Transverse colon (tissue), 4 donors: Measurements from ENCODE around the gene AMMECR1. TPM values are rescaled to one million over a fixed set of nuclear protein-coding genes. Genes with fewer than 3 reads are reported as not detected.
"Not testable (repeated sequence)": the region's sequence is repeated elsewhere in the genome, so short reads cannot be mapped to it uniquely, and the experiment has no call there.

ENCODE experiments used
- DNase-seq: peaks from one replicate; pipeline ENCODE4 v3.0.0-alpha.2; 2019
- H3K27ac ChIP-seq, 4 donors: fragments of 200-600 bp; sonication (generic); 2 replicates each; pipeline ENCODE4 v1.5.1; 2016 to 2018; ENCODE audit warnings: inconsistent platforms in 4 of 4
- H3K27me3 ChIP-seq: fragments of 200-600 bp; sonication (generic); 2 replicates; pipeline ENCODE4 v1.5.1; 2017; ENCODE audit warnings: inconsistent platforms
- H3K36me3 ChIP-seq, 4 donors: fragments of 200-600 bp; sonication (generic); 2 replicates each; pipeline ENCODE4 v1.5.1; 2017 to 2019; ENCODE audit warnings: inconsistent platforms in 4 of 4
- H3K4me1 ChIP-seq, 4 donors: fragments of 200-600 bp; sonication (generic); 2 replicates each; pipeline ENCODE4 v1.5.1; 2017 to 2020; ENCODE audit warnings: inconsistent platforms in 4 of 4
- H3K4me3 ChIP-seq, 4 donors: fragments of 200-600 bp; sonication (generic); 1 replicate in 1 of 4; 2 replicates in 3 of 4; pipeline versions ENCODE4 v1.5.1 to v1.6.1; 2017 to 2019; ENCODE audit warnings: inconsistent platforms in 4 of 4
- H3K9me3 ChIP-seq, 2 donors: fragments of 200-600 bp; sonication (generic); 2 replicates each; pipeline ENCODE4 v1.5.1; 2017 to 2019; ENCODE audit warnings: inconsistent platforms in 2 of 2
- EP300 ChIP-seq: sonication (generic); formaldehyde crosslinking; IDR thresholded peaks from one replicate; pipeline ENCODE4 v1.6.1; 2017; ENCODE audit warnings: antibody characterized with exemption, low read depth
- POLR2A ChIP-seq: fragments of 450-650 bp; IDR thresholded peaks from one replicate; pipeline ENCODE4 v1.6.1; 2016; ENCODE audit warnings: antibody characterized with exemption, mild to moderate bottlenecking, moderate library complexity
- POLR2AphosphoS5 ChIP-seq, 3 donors: sonication (generic); formaldehyde crosslinking; IDR thresholded peaks; one replicate each; pipeline ENCODE4 v1.6.1; 2016; ENCODE audit warnings: antibody characterized with exemption in 3 of 3
- WGBS, 2 donors: methylation state at CpG; one replicate each; pipeline ENCODE4 v1.1.5; 2018; ENCODE audit warnings: low coverage in 1 of 2; 5-methylcytosine and 5-hydroxymethylcytosine counted together
- in situ Hi-C, 4 donors: fragments of 200-750 bp; cut with MboI; loops; one replicate each; pipeline versions ENCODE4 v1.15.0 to v1.15.1; 2017; ENCODE audit warnings: low sequenced_read_pairs in 3 of 4, low pct_ligation_motif_present in 1 of 4, low pct_unique_long_range_greater_than_20kb in 1 of 4
- intact Hi-C: fragments of 100-400 bp; cut with DNase I; formaldehyde crosslinking; loops from one replicate; pipeline ENCODE4 v1.15.1; 2023; ENCODE audit warnings: low total_unique reads
- total RNA-seq, 4 donors: library from RNA; depleted of rRNA; stranded (reverse); fragments of >200 nt; gene quantifications; one replicate each; pipeline ENCODE4 v1.1.0, GENCODE V29; 2016
- TF ChIP-seq, protein P1 (sequence below), 5 experiments: fragments of 200-600 bp in 3 of 5; fragments of 450-650 bp in 2 of 5; sonication (generic) in 3 of 5; IDR thresholded peaks; 1 replicate in 2 of 5; 2 replicates in 3 of 5; pipeline ENCODE4 v1.5.1; 2016 to 2017; ENCODE audit warnings: antibody characterized with exemption in 5 of 5, inconsistent platforms in 3 of 5, mild to moderate bottlenecking in 2 of 5, moderate library complexity in 1 of 5

AMMECR1 gene
- total RNA-seq, 4 donors from 2014 or later: 2.6 to 15.3 (median 8.6) TPM

DNA sequence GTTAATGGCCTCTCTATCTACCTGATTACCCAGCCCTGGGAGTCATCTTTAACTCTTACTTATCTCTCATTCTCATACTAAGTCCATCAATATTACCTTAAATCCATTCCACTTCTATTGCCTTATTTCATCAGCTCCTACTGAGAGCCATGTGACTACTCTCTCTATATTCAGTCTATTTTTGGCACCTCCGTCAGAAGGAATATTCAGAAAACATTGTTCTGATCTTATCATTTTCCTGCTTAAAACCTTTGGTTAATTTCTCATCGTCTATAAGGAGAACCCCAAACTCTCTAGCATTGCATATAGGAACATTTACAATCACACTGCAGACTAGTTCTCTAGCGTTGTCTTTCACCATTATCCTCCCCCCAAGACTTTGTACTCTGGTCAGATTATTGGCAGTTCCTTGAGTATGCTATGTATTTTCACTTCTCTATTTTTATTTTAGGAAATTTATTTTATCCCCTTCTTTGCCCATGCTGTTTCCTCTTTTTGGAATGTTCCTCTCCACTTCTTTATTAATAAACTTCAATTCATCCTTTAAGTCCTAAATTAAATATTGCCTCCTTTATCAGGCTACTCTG, 13.7 kb upstream of the AMMECR1 start:
- Histone ChIP-seq H3K4me1 (no peaks in the 10 kb centered on the region), H3K36me3 (no peaks in the 10 kb centered on the region), H3K27me3 (no peaks in the 10 kb centered on the region), H3K9me3 (no peaks in the 10 kb centered on the region), H3K27ac (no peak overlapping the region), H3K4me3 (no peak overlapping the region)
- no peak for TF ChIP-seq POLR2A
- no peak for TF ChIP-seq POLR2AphosphoS5 (IDR thresholded peaks at IDR 0.05)
- TF ChIP-seq EP300: no peak
- TF ChIP-seq, protein P1, sequence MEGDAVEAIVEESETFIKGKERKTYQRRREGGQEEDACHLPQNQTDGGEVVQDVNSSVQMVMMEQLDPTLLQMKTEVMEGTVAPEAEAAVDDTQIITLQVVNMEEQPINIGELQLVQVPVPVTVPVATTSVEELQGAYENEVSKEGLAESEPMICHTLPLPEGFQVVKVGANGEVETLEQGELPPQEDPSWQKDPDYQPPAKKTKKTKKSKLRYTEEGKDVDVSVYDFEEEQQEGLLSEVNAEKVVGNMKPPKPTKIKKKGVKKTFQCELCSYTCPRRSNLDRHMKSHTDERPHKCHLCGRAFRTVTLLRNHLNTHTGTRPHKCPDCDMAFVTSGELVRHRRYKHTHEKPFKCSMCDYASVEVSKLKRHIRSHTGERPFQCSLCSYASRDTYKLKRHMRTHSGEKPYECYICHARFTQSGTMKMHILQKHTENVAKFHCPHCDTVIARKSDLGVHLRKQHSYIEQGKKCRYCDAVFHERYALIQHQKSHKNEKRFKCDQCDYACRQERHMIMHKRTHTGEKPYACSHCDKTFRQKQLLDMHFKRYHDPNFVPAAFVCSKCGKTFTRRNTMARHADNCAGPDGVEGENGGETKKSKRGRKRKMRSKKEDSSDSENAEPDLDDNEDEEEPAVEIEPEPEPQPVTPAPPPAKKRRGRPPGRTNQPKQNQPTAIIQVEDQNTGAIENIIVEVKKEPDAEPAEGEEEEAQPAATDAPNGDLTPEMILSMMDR (IDR thresholded peaks at IDR 0.05): no peak
- 71 to 90% methylated on average over 2 to 3 of the region's 3 CpGs for WGBS, 2 donors
- no peak for DNase-seq
- in situ Hi-C loops: no loop called here
- intact Hi-C loops: no loop called here

DNA sequence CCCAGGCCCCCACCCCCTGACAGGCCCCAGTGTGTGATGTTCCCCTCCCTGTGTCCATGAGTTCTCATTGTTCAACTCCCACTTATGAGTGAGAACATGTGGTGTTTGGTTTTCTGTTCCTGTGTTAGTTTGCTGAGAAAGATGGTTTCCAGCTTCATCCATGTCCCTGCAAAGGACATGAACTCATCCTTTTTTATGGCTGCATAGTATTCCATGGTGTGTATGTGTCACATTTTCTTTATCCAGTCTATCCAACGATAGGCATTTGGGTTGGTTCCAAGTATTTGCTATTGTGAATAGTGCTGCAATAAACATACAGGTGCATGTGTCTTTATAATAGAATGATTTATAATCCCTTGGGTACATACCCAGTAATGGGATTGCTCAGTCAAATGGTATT, 10.7 kb upstream of the AMMECR1 start:
- H3K27me3 ChIP-seq, H3K4me3 ChIP-seq, H3K4me1 ChIP-seq, H3K36me3 ChIP-seq, in situ Hi-C loops, intact Hi-C loops, H3K9me3 ChIP-seq, DNase-seq, H3K27ac ChIP-seq: not testable (repeated sequence)
- WGBS, 2 donors: 44% methylated on average over 1 of the region's 1 CpG; no CpG with 5 or more reads in 1 of the 2 donors

DNA sequence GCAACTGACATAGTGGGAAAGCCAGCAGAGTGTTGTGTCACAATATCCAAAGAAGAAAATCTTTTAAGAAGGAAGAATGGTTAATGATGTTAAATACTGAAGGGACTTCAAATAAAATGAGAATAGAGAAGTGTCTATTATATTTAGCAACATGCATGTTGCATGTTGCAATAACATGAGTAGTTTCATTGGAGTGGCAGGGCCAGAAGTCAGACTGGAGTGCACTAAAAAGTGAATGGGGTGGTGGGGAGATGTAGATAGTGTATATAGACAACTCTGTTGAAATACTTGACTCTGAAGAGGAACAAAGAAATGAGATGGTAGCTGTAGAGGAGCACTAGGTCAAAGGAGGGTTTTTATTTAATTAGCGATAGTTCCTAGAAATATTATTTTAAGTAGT, 9.5 kb upstream of the AMMECR1 start:
- WGBS, 2 donors: 88 to 100% methylated on average over 1 of the region's 1 CpG
- no peak overlapping the region for H3K4me3 ChIP-seq
- in situ Hi-C loops: no loop called here

DNA sequence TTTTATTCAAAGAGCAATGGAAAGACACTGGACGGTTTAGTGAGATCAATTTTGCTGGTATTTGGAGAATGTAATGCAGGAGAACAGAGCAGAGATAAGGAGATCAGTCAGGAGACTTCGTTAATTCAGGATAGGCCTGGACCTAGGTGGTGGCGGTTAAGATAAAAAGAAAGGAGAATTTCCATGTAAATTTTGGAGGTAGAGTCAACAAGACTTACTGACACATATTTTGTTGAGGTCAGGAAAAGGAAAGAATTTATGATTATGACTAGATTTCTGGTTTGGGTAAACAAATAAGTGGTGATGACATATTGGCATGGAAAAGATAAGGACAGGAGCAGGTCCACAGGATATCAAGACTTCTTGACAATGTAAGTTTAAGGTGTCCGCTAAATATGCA, 8.8 kb upstream of the AMMECR1 start:
- Histone ChIP-seq H3K9me3 (no peaks in the 10 kb centered on the region), H3K36me3 (no peaks in the 10 kb centered on the region), H3K27me3 (no peaks in the 10 kb centered on the region), H3K27ac (no peak overlapping the region), H3K4me3 (no peak overlapping the region), H3K4me1 (no peaks in the 10 kb centered on the region)
- in situ Hi-C loops: no loop called here
- intact Hi-C loops: no loop called here
- DNase-seq: no peak
- WGBS, 2 donors: 79 to 94% methylated on average over 2 to 4 of the region's 4 CpGs
- no peak for TF ChIP-seq EP300
- TF ChIP-seq, protein P1 (IDR thresholded peaks at IDR 0.05): no peak
- no peak for TF ChIP-seq POLR2AphosphoS5 (IDR thresholded peaks at IDR 0.05)
- no peak for TF ChIP-seq POLR2A

More for the DNA sequence above, 9.5 kb upstream of the AMMECR1 start:
- no peak overlapping the region for H3K27ac ChIP-seq
- no peaks in the 10 kb centered on the region for H3K4me1 ChIP-seq
- TF ChIP-seq POLR2AphosphoS5 (IDR thresholded peaks at IDR 0.05): no peak
- no peak for TF ChIP-seq POLR2A
- TF ChIP-seq, protein P1 (IDR thresholded peaks at IDR 0.05): no peak
- TF ChIP-seq EP300: no peak
- DNase-seq: no peak
- no peaks in the 10 kb centered on the region for H3K27me3 ChIP-seq
- H3K9me3 ChIP-seq: no peaks in the 10 kb centered on the region
- intact Hi-C loops: no loop called here
- H3K36me3 ChIP-seq: no peaks in the 10 kb centered on the region

DNA sequence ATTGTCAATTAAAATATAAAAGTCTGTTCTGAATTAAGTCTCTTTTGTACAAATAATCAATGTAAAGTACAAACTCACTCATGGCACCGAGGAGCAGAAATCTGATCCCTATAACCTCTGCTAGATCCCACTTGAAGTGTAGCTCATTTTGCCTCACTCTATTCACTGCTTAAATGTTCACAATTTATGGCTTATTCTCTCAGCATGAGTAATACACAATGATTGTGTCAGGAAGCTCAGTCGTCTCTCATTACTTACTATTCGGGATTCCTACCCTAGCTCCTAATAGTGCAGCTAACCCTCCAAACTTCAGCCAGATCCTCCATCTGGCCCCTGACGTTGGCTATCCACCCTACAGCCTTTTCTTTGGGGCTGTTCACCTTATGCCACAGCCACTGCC, 4.7 kb upstream of the AMMECR1 start:
- no peak for DNase-seq
- Histone ChIP-seq H3K27ac (no peak overlapping the region), H3K4me1 (peaks cover 0 to 6% (median 0%) of the 10 kb centered on the region in 4 donors), H3K4me3 (no peak overlapping the region), H3K27me3 (no peaks in the 10 kb centered on the region), H3K36me3 (no peaks in the 10 kb centered on the region), H3K9me3 (no peaks in the 10 kb centered on the region)
- TF ChIP-seq, protein P1 (IDR thresholded peaks at IDR 0.05): no peak
- no peak for TF ChIP-seq POLR2AphosphoS5 (IDR thresholded peaks at IDR 0.05)
- no peak for TF ChIP-seq POLR2A
- no peak for TF ChIP-seq EP300
- intact Hi-C loops: no loop called here
- in situ Hi-C loops: no loop called here
- WGBS, 2 donors: 48% methylated on average over 4 of the region's 4 CpGs; no CpG with 5 or more reads in 1 of the 2 donors
